K562 (cell line): ENCODE measurements around the gene ZNF506. TPM values are rescaled to one million over a fixed set of nuclear protein-coding genes. Genes with fewer than 3 reads are reported as not detected.

Experiments used
- ATAC-seq: fragments of 200-7000 bp; cut with Tn5 transposase; 3 replicates; pipeline ENCODE4 v1.9.1; 2020; ENCODE audit warnings: moderate library complexity
- BruUV-seq: library from RNA; stranded (reverse); fragments of 400-500 nt; replicated peaks from 2 replicates; lab custom pipeline; 2021; lab: Mats Ljungman, UMichigan
- CTCF ChIA-PET: fragments of 300-600 bp; formaldehyde crosslinking; extraction: SDS; loops from one replicate; lab custom pipeline; 2021; ENCODE audit warnings: low intra/inter-chr PET ratio; lab: Yijun Ruan, JAX
- POLR2A ChIA-PET: fragments of 300-600, 350-650 bp; sonication (Branson Sonifier 250); formaldehyde crosslinking; extraction: SDS; loops from one replicate; lab custom pipeline; 2021; ENCODE audit warnings: antibody characterized with exemption, inconsistent platforms; lab: Yijun Ruan, JAX
- DNase-seq, 4 experiments: peaks; one replicate each; pipeline versions ENCODE4 v3.0.0 to v3.0.0-alpha.2; 2011 to 2018; ENCODE audit warnings: low spot score in 3 of 4, mixed read lengths in 3 of 4; ENCODE audit errors: extremely low read depth in 1 of 4
- FAIRE-seq: peaks from 2 replicates; lab custom pipeline; 2011; peaks lifted over from hg19 to GRCh38; lab: Jason Lieb, UNC
- H2AFZ ChIP-seq: 2 replicates; pipeline ENCODE4 v1.6.0; 2011; ENCODE audit warnings: low read depth, low read length, control low read depth, inconsistent platforms
- H3K27ac ChIP-seq: fragments of 200-600 bp; 3 replicates; pipeline ENCODE4 v1.8.0; 2011; ENCODE audit warnings: low read depth, mild to moderate bottlenecking, control low read depth, inconsistent platforms, low read length, moderate library complexity, mixed read lengths; ENCODE audit errors: extremely low read depth
- H3K27me3 ChIP-seq, 2 experiments: fragments of 300-600 bp in 1 of 2; 2 replicates in 1 of 2; 3 replicates in 1 of 2; pipeline versions ENCODE4 v1.6.0 to v1.8.0; 2011; ENCODE audit warnings: inconsistent platforms in 2 of 2, low read length in 2 of 2, mild to moderate bottlenecking in 1 of 2, mixed read lengths in 1 of 2, moderate library complexity in 1 of 2; ENCODE audit not compliant: control insufficient read depth in 2 of 2, insufficient read depth in 2 of 2
- H3K36me3 ChIP-seq: fragments of 300-600 bp; 3 replicates; pipeline ENCODE4 v1.8.0; 2011; ENCODE audit warnings: mild to moderate bottlenecking, low read length, inconsistent platforms; ENCODE audit not compliant: control insufficient read depth, insufficient read depth
- H3K4me1 ChIP-seq, 2 experiments: fragments of 200-600 bp in 1 of 2; replicated peaks in 1 of 2; 2 replicates in 1 of 2; 3 replicates in 1 of 2; pipeline versions ENCODE4 v1.5.1 to v1.8.0; 2011; ENCODE audit warnings: inconsistent platforms in 2 of 2, low read length in 2 of 2, mild to moderate bottlenecking in 1 of 2, mixed read lengths in 1 of 2, moderate library complexity in 1 of 2; ENCODE audit not compliant: control insufficient read depth in 2 of 2, insufficient read depth in 2 of 2
- H3K4me2 ChIP-seq: 2 replicates; pipeline ENCODE4 v1.6.1; 2011; ENCODE audit warnings: low read length, control low read depth, inconsistent platforms, mixed read lengths; ENCODE audit not compliant: insufficient read depth
- H3K4me3 ChIP-seq: fragments of 200-600 bp; sonication (generic), shearing (Covaris generic); 2 replicates; pipeline ENCODE4 v1.5.1; 2016; ENCODE audit warnings: control low read depth, inconsistent platforms
- H3K79me2 ChIP-seq: fragments of 200-600 bp; 3 replicates; pipeline ENCODE4 v1.8.0; 2011; ENCODE audit warnings: low read length, inconsistent platforms; ENCODE audit not compliant: control insufficient read depth, insufficient read depth
- H3K9ac ChIP-seq, 2 experiments: 2 replicates each; pipeline versions ENCODE4 v1.6.0 to v1.6.1; 2011; ENCODE audit warnings: low read depth in 2 of 2, low read length in 2 of 2, control low read depth in 1 of 2, inconsistent platforms in 1 of 2, mild to moderate bottlenecking in 1 of 2, mixed read lengths in 1 of 2; ENCODE audit not compliant: insufficient read depth in 1 of 2
- H3K9me1 ChIP-seq: one replicate; pipeline ENCODE4 v1.6.0; 2011; ENCODE audit warnings: inconsistent platforms, mild to moderate bottlenecking, low read length, moderate library complexity; ENCODE audit not compliant: control insufficient read depth, insufficient read depth
- H3K9me3 ChIP-seq: replicated peaks from 2 replicates; pipeline ENCODE4 v1.5.1; 2011; ENCODE audit warnings: low read depth, low read length, inconsistent platforms; ENCODE audit not compliant: control insufficient read depth, insufficient read depth
- H4K20me1 ChIP-seq: replicated peaks from 2 replicates; pipeline ENCODE4 v1.6.1; 2011; ENCODE audit warnings: low read length, inconsistent platforms, mixed read lengths; ENCODE audit not compliant: control insufficient read depth, insufficient read depth
- ERF ChIP-seq: fragments of 450-650 bp; formaldehyde crosslinking; IDR thresholded peaks from 2 replicates; pipeline ENCODE4 v1.4.0; 2020; ENCODE audit warnings: mild to moderate bottlenecking, mixed read lengths
- IRF9 ChIP-seq: fragments of 450-650 bp; IDR thresholded peaks from 2 replicates; pipeline ENCODE4 v1.6.1; 2016; ENCODE audit warnings: missing biosample characterization, missing genetic modification characterization
- RBM15 ChIP-seq: fragments of 200-400 bp; formaldehyde crosslinking; IDR thresholded peaks from 2 replicates; pipeline ENCODE4 v1.6.1; 2018; ENCODE audit warnings: mild to moderate bottlenecking, low read length, moderate library complexity; ENCODE audit not compliant: insufficient read depth
- TRIM28 ChIP-seq: fragments of 450-650 bp; IDR thresholded peaks from 2 replicates; pipeline ENCODE4 v1.6.1; 2017
- ZNF165 ChIP-seq: fragments of 250-450 bp; sonication (Bioruptor Pico); IDR thresholded peaks from 2 replicates; pipeline ENCODE4 v1.4.0; 2020; ENCODE audit warnings: borderline replicate concordance
- ZNF274 ChIP-seq: IDR thresholded peaks from 2 replicates; pipeline ENCODE4 v1.6.1; 2011; ENCODE audit warnings: low read depth, mild to moderate bottlenecking, low read length, moderate library complexity, borderline replicate concordance
- ZNF280A ChIP-seq: fragments of 450-650 bp; IDR thresholded peaks from 2 replicates; pipeline ENCODE4 v1.6.1; 2018; ENCODE audit warnings: mild to moderate bottlenecking, low read depth; ENCODE audit not compliant: partially characterized antibody
- WGBS: fragments of 100-300 bp; shearing (Covaris generic); methylation state at CpG from one replicate; pipeline ENCODE4 v1.1.6; 2016; ENCODE audit warnings: low coverage, mixed read lengths; ENCODE audit not compliant: insufficient coverage; ENCODE audit errors: missing lambda C conversion rate; 5-methylcytosine and 5-hydroxymethylcytosine counted together
- in situ Hi-C: fragments of 300-500 bp; cut with MboI; formaldehyde crosslinking; loops from 4 replicates; pipeline ENCODE4 v1.15.0; 2018; ENCODE audit warnings: inconsistent platforms, mixed read lengths
- intact Hi-C: fragments of 100-400 bp; cut with micrococcal nuclease; formaldehyde crosslinking; loops from 2 replicates; pipeline ENCODE4 v1.14.2; 2022
- polyA plus RNA-seq, 8 experiments: library from polyadenylated mRNA; depleted of rRNA in 4 of 8; stranded (reverse) in 5 of 8; unstranded in 3 of 8; fragments of >200 nt; fragmentation: Nextera tagmentation in 2 of 8; fragmentation: Illumina TruSeq in 1 of 8; extraction: Ambion mirVana in 2 of 8; extraction: Trizol in 1 of 8; gene quantifications; 2 replicates each; pipeline versions ENCODE4 v1.2.1 to v1.2.3, GENCODE V29; 2011 to 2014; ENCODE audit warnings: inconsistent platforms in 1 of 8, missing spikeins in 1 of 8
- total RNA-seq, 7 experiments: library from RNA; depleted of rRNA in 6 of 7; stranded (reverse); fragments of >200 nt in 6 of 7; fragmentation: Illumina TruSeq in 2 of 7; extraction: Trizol in 2 of 7; gene quantifications; 2 replicates each; pipeline versions ENCODE4 v1.2.1 to v1.2.3, GENCODE V29; 2011 to 2021; ENCODE audit warnings: low replicate concordance in 1 of 7

ZNF506 gene
- total and polyA plus RNA-seq, 9 of the 15 experiments (the other 6 are each of a cell fraction or from before 2014, with no cell fraction given), result 0.03 to 0.44 (median 0.14) TPM; not detected in 2

DNA sequence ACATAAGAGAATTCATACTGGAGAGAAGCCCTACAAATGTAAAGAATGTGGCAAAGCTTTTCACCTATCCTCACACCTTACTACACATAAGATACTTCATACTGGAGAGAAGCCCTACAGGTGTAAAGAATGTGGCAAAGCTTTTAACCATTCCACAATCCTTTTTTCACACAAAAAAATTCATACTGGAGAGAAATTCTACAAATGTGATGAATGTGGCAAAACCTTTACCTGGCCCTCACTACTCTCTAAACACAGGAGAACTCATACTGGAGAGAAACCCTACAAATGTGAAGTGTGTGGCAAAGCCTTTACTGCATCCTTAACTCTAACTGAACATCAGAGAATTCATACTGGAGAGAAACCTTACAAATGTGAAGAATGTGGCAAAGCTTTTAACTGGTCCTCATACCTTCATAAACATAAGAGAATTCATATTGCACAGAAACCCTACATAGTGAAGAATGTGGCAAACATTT, 14.0 kb upstream of the ZNF506 start:
- Histone ChIP-seq H3K9me1 (no peaks in the 10 kb centered on the region), H3K4me1 (no peaks in the 10 kb centered on the region), H3K9ac (no peak overlapping the region), H3K36me3 (no peaks in the 10 kb centered on the region), H3K79me2 (no peaks in the 10 kb centered on the region), H3K27me3 (no peaks in the 10 kb centered on the region), H3K4me2 (no peak overlapping the region), H3K9me3 (no peaks in the 10 kb centered on the region; the same call in 1 of the 2 replicates), H2AFZ (no peak overlapping the region), H4K20me1 (no peaks in the 10 kb centered on the region), H3K4me3 (no peak overlapping the region), H3K27ac (no peak overlapping the region)
- no TSS peak for BruUV-seq
- intact Hi-C loops (no loop called here), in situ Hi-C loops (no loop called here)
- DNase-seq, result no peak
- ATAC-seq, result no peak
- POLR2A ChIA-PET, result no interaction called here
- TF ChIP-seq TRIM28 (peak; percentile 62; the same call in 1 of the 2 replicates), ZNF165 (CRISPR knock-in tag) (no peak), ZNF274 (peak; percentile 97), ZNF280A (no peak)
- no peak for FAIRE-seq
- CTCF ChIA-PET, result no interaction called here

- WGBS, result 4% methylated on average over 11 of the region's 11 CpGs
- TF ChIP-seq IRF9 (tag) (no peak), RBM15 (no peak), ERF (CRISPR knock-in tag) (no peak)
Measured at GRCh38 chr19:19826875-19827274, 5.3 kb upstream of the ZNF506 start.

More at GRCh38 chr19:19826875-19827274, 5.3 kb upstream of the ZNF506 start:
- no peak overlapping the region for H3K27ac ChIP-seq
- H3K4me2 ChIP-seq, result no peak overlapping the region
- H4K20me1 ChIP-seq, result no peaks in the 10 kb centered on the region
- H3K79me2 ChIP-seq, result no peaks in the 10 kb centered on the region
- no peak overlapping the region for H2AFZ ChIP-seq
- no peak for ATAC-seq
- H3K4me1 ChIP-seq, result no peaks in the 10 kb centered on the region
- no peak for DNase-seq
- H3K9ac ChIP-seq, result no peak overlapping the region
- ChIA-PET POLR2A (no interaction called here), CTCF (no interaction called here)
- no peak overlapping the region for H3K4me3 ChIP-seq
- H3K27me3 ChIP-seq, result no peaks in the 10 kb centered on the region
- H3K9me1 ChIP-seq, result no peaks in the 10 kb centered on the region
- BruUV-seq, result no TSS peak
- intact Hi-C loops, result no loop called here
- FAIRE-seq, result no peak
- no peaks in the 10 kb centered on the region for H3K36me3 ChIP-seq
- in situ Hi-C loops, result no loop called here
- H3K9me3 ChIP-seq, result peaks cover 2% of the 10 kb centered on the region; the same call in 1 of the 2 replicates
